Measurements from ENCODE around the gene EMP1. TPM values are rescaled to one million over a fixed set of nuclear protein-coding genes. Genes with fewer than 3 reads are reported as not detected.

The EMP1 gene
- total and polyA plus RNA-seq, 2 experiments from 2014 or later: 0.07 to 0.39 TPM

GRCh38 chr12:13156277-13156676 lies 40.2 kb upstream of the EMP1 start:
- H3K27me3 ChIP-seq (ENCODE audit: insufficient read depth): no peaks in the 10 kb centered on the region
- no peaks in the 10 kb centered on the region for H3F3A ChIP-seq (replicated peaks; ENCODE audit: low read depth)
- Mint-ChIP-seq H3K27ac (no peak overlapping the region), H3K27me3 (ENCODE audit: insufficient read depth, low read depth, poor library complexity) (peaks cover 3% of the 10 kb centered on the region), H3K9me3 (no peaks in the 10 kb centered on the region), H3K4me3 (no peak overlapping the region), H3K4me1 (peaks cover 24% of the 10 kb centered on the region), H3K36me3 (ENCODE audit: low read depth) (no peaks in the 10 kb centered on the region)
- ATAC-seq (no peak), DNase-seq (ENCODE audit: low spot score) (no peak)
- H3K9me2 ChIP-seq (ENCODE audit: insufficient read depth): no peaks in the 10 kb centered on the region
- H3K4me2 ChIP-seq: no peak overlapping the region
- TF ChIP-seq CREB1 (CRISPR knock-in tag; IDR thresholded peaks at IDR 0.05; ENCODE audit: low read depth): no peak
- no peak for TF ChIP-seq REST (IDR thresholded peaks at IDR 0.05; ENCODE audit: unreplicated experiment)
- TF ChIP-seq STAT1 (IDR thresholded peaks at IDR 0.05; ENCODE audit: unreplicated experiment): no peak
- no peak for TF ChIP-seq ZNF462 (CRISPR knock-in tag; IDR thresholded peaks at IDR 0.05)
- TF ChIP-seq POLR2AphosphoS5 (IDR thresholded peaks at IDR 0.05; ENCODE audit: low read depth): no peak
- TF ChIP-seq, protein P1, sequence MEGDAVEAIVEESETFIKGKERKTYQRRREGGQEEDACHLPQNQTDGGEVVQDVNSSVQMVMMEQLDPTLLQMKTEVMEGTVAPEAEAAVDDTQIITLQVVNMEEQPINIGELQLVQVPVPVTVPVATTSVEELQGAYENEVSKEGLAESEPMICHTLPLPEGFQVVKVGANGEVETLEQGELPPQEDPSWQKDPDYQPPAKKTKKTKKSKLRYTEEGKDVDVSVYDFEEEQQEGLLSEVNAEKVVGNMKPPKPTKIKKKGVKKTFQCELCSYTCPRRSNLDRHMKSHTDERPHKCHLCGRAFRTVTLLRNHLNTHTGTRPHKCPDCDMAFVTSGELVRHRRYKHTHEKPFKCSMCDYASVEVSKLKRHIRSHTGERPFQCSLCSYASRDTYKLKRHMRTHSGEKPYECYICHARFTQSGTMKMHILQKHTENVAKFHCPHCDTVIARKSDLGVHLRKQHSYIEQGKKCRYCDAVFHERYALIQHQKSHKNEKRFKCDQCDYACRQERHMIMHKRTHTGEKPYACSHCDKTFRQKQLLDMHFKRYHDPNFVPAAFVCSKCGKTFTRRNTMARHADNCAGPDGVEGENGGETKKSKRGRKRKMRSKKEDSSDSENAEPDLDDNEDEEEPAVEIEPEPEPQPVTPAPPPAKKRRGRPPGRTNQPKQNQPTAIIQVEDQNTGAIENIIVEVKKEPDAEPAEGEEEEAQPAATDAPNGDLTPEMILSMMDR (conservative IDR thresholded peaks at IDR 0.05; ENCODE audit: low read depth in 2 of 2): no peak
- TF ChIP-seq EZH2 (IDR thresholded peaks at IDR 0.05; ENCODE audit: low read depth, unreplicated experiment): no peak
- no peak for TF ChIP-seq ZNF114 (CRISPR knock-in tag; IDR thresholded peaks at IDR 0.05)
- no peak for TF ChIP-seq NANOG (IDR thresholded peaks at IDR 0.05; ENCODE audit: borderline replicate concordance)
- TF ChIP-seq JUNB (IDR thresholded peaks at IDR 0.05; ENCODE audit: unreplicated experiment): no peak
- TF ChIP-seq ETS1 (IDR thresholded peaks at IDR 0.05): no peak
- TF ChIP-seq EZH2phosphoT487 (IDR thresholded peaks at IDR 0.05; ENCODE audit: unreplicated experiment): no peak
- no peak for TF ChIP-seq ZNF331 (CRISPR knock-in tag; IDR thresholded peaks at IDR 0.05; ENCODE audit: low read depth)
- H3K36me3 ChIP-seq (ENCODE audit: insufficient read depth): no peaks in the 10 kb centered on the region
- no peak overlapping the region for H3K4me3 ChIP-seq
- no peaks in the 10 kb centered on the region for H3K79me2 ChIP-seq (replicated peaks; ENCODE audit: insufficient read depth)
- no peaks in the 10 kb centered on the region for H4K20me1 ChIP-seq (replicated peaks; ENCODE audit: insufficient read depth)
- no peak overlapping the region for H3K27ac ChIP-seq (ENCODE audit: low read depth)
- peaks cover 11% of the 10 kb centered on the region for H3K4me1 ChIP-seq (ENCODE audit: insufficient read depth)
- no peak overlapping the region for H2AFZ ChIP-seq

All from GM23338 (cell line).